ENCODE measurements around the gene KRTAP5-4.
"Not testable (repeated sequence)": the region's sequence is repeated elsewhere in the genome, so short reads cannot be mapped to it uniquely, and the experiment has no call there.

The KRTAP5-4 gene

DNA sequence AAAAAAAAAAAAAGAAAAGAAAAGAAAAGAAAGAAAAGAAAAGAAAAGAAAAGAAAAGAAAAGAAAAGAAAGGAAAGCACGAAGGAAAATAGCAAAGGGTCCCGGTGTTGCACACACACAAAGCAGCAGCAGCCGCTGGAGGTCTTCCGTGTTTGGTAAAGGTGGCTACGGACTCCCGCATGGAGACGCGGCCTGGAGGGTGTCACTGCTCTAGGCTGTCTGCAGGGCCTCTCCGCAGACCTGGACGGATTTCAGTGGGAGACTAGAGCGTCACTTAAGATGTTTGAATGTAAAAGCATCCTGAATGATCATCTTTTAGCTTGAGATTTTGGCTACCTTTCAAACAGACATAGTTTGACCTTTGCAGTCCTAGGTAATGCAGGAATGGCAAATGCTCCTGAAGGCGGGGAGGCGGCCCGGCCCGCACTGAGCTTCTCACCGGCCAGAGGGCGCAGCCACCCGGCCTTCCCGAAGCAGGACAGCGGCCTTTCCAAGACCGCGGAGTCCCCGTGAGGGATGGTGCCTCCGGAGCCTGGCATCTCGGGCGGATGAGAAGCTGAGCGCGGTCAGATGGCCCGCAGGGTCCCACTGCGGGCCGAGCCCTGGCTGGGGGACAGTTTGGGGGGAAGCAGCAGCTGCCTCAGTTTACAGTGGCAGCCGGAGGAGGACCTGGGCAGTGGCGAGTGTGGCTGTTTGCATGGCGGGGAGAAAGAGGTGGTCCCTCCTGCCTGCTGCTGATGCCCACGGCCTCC, 26.1 kb upstream of the KRTAP5-4 start:
- no peak overlapping the region for H3K27ac Mint-ChIP-seq
- no peaks in the 10 kb centered on the region for H3K36me3 Mint-ChIP-seq (ENCODE audit: low read depth)
- H3K4me3 Mint-ChIP-seq = no peak overlapping the region
- peaks cover 12% of the 10 kb centered on the region for H3K27me3 Mint-ChIP-seq
- H3K4me1 Mint-ChIP-seq (ENCODE audit: low read depth) = no peaks in the 10 kb centered on the region
- H3K9me3 Mint-ChIP-seq = no peaks in the 10 kb centered on the region
- no peak for DNase-seq

DNA sequence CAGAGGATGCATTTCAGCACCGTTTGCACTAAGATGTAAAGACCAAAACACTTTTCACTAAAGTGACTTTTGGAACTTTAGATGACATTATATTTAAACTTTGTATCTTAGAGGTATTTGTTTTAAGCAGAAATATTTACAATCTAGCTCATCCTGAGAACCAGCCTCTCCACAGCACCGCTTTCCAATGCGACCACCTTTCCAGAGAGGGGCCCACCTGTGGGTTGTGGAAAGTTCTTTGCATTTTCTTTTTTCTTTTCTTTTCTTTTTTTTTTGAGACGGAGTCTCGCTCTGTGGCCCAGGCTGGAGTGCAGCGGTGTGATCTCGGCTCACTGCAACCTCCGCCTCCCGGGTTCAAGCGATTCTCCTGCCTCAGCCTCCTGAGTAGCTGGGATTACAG, 24.6 kb upstream of the KRTAP5-4 start:
- not testable (repeated sequence) for H3K27ac Mint-ChIP-seq; DNase-seq; H3K4me3 Mint-ChIP-seq; H3K9me3 Mint-ChIP-seq; H3K4me1 Mint-ChIP-seq (ENCODE audit: low read depth); H3K27me3 Mint-ChIP-seq; H3K36me3 Mint-ChIP-seq (ENCODE audit: low read depth)

DNA sequence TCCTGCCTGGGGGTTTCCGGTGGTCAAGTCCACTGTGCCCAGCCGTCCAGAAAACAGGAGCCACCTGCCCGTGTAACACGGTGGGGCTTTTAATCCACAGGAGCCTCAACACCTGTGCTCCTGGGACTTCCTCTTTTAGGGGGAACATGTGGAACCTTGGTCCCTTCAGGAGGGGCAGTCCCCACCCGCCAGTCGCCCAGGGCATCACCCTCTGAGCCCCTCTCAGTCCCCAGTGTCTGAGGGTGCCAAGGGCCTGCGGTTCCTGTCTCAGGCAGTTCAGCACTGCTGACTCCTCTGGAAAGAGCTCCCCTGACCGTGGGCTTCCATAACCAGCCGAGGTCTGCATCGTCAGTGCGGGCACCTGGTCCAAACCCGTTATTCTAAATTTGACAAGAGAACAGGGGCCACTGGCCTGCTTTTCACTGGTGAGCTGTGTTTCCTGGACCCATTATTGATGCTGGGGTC, 23.5 kb upstream of the KRTAP5-4 start:
- H3K4me1 Mint-ChIP-seq (ENCODE audit: low read depth) = no peaks in the 10 kb centered on the region
- no peak overlapping the region for H3K4me3 Mint-ChIP-seq
- no peak for DNase-seq
- H3K27me3 Mint-ChIP-seq = peaks cover 6% of the 10 kb centered on the region
- H3K9me3 Mint-ChIP-seq = no peaks in the 10 kb centered on the region
- H3K27ac Mint-ChIP-seq = no peak overlapping the region
- no peaks in the 10 kb centered on the region for H3K36me3 Mint-ChIP-seq (ENCODE audit: low read depth)

DNA sequence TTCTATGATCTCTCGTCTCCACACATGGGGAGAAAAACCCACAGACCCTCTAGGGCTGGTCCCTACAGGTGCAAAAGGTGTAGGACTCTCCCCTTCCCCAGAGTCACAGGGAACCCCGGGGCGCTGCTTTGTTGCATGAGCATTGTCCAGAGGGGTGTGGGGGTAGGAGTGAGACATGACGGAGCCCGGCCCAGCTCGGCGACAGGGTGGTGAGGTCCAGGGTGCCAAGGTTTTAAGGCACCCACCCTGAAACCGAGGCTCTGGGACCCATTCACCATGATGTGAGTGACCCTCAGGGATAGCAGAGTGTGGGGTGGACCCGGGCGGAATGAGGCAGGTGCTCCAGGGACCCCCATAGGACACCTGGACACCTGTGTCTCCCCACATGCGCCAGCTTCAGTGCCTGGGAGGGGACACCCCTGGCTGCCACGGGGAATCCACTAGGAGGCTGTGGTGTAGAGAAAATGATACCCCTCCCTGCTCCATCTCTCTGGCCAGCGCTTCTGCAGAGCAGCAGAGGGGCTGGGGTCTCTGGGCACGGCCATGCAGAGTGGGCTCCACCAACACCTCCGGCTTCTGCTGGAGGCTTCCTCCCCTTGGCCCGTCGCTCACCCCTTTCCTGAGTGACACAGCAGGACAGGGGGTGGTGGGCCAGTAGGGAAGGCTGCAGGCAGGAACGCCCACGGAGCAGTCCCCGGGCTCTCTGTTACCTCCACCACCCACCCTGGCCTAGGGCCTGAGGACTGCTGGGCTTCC, 22.8 kb upstream of the KRTAP5-4 start:
- no peaks in the 10 kb centered on the region for H3K36me3 Mint-ChIP-seq (ENCODE audit: low read depth)
- no peak overlapping the region for H3K4me3 Mint-ChIP-seq
- no peak for DNase-seq
- no peak overlapping the region for H3K27ac Mint-ChIP-seq
- H3K9me3 Mint-ChIP-seq = no peaks in the 10 kb centered on the region
- H3K4me1 Mint-ChIP-seq (ENCODE audit: low read depth) = no peaks in the 10 kb centered on the region
- peaks cover 12% of the 10 kb centered on the region for H3K27me3 Mint-ChIP-seq

DNA sequence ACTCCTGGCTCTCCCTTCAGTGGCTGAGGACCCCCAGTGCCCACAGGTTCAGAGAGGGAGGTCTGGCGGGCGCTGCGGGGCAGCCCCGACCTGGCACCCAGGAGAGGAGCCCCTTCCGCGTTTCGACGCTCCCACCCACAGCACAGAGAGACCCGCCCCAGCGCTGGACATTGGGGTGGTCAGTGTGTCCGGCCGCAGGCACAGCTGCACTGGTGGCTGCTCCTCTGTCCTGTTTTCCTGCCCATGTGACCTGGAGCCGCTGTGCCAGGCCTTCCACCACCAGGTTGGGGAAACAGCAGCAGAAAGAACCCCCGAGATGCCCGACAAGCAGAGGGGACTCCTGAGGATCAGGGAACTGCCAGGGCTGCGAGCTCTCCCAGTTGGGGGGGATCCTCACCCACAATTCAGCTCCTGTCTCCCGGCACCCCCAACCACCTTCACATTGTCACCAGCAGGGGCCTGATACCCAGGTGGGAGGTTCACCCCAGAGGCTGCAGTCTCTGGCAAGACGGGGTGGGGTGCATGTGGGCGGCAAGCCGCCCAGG, 21.3 kb upstream of the KRTAP5-4 start:
- Mint-ChIP-seq H3K4me3 (no peak overlapping the region), H3K36me3 (ENCODE audit: low read depth) (no peaks in the 10 kb centered on the region), H3K4me1 (ENCODE audit: low read depth) (no peaks in the 10 kb centered on the region), H3K9me3 (no peaks in the 10 kb centered on the region), H3K27ac (no peak overlapping the region), H3K27me3 (peaks cover 16% of the 10 kb centered on the region)
- no peak for DNase-seq

DNA sequence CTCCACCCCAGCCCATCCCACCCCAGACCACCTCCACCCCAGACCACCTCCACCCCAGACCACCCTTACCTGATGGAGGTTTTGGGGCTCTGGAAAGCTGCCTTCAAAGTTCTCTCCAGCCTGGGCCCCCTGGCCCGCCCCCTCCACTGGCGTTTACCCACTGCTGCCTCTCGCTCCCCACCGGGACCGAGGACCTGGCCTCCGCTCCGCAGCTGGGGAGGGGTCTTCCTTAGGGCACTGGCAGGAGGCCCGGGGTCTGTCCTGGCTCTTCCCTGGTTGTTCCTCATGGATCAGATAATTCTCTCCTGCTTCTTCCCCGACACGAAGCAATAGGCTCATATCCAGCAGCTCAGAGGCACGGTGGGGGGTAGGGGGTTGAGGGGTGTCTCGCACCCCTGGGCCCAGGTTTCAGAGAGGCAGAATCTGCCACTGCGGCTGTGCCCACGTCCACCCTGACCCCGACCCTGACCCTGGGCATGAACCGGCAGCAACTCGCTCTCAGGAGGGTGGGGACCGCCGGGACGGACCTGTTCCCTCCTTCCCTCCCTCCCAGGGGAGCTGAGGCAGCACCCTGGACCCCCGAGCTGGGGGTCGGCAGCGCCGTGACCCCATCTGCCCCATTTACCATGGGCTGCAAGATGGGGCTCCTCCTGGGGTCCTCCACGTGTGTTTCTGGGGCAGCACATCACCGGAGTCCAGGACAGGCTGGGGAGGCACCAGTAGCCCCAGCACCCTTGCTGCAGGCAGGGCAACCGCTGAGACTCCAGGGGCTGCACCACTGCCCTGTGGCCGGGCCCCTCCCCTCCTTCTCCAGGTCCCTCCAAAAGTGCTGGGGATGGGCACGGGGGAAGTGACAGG, 20.6 kb upstream of the KRTAP5-4 start:
- no peak overlapping the region for H3K4me3 Mint-ChIP-seq

DNA sequence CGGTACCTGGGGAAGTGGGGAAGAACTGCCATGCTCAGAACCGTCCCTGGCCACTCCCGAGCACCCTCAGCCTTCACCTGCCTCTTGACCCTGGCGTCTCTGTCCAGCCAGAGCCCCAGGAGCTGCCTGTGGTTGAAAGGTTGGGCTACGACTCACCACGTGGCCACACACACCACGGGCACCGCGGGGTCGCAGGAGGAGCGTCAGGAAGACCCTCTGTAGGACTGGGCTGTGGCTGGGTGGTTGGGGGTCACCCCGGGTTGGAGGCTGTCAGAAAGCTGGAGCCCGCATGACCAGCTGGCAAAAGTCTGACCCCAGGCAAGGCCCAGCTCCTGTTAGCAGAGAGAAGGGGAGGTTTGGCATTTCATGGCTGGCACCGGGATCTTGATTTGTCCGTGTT, 19.2 kb upstream of the KRTAP5-4 start:
- Mint-ChIP-seq H3K4me3 (no peak overlapping the region), H3K27ac (no peak overlapping the region), H3K9me3 (no peaks in the 10 kb centered on the region), H3K36me3 (ENCODE audit: low read depth) (no peaks in the 10 kb centered on the region), H3K27me3 (peaks cover 16% of the 10 kb centered on the region), H3K4me1 (ENCODE audit: low read depth) (no peaks in the 10 kb centered on the region)
- DNase-seq = no peak

More for the DNA sequence above, 20.6 kb upstream of the KRTAP5-4 start:
- Mint-ChIP-seq H3K27me3 (peaks cover 16% of the 10 kb centered on the region), H3K4me1 (ENCODE audit: low read depth) (no peaks in the 10 kb centered on the region), H3K27ac (no peak overlapping the region), H3K36me3 (ENCODE audit: low read depth) (no peaks in the 10 kb centered on the region), H3K9me3 (no peaks in the 10 kb centered on the region)
- no peak for DNase-seq

DNA sequence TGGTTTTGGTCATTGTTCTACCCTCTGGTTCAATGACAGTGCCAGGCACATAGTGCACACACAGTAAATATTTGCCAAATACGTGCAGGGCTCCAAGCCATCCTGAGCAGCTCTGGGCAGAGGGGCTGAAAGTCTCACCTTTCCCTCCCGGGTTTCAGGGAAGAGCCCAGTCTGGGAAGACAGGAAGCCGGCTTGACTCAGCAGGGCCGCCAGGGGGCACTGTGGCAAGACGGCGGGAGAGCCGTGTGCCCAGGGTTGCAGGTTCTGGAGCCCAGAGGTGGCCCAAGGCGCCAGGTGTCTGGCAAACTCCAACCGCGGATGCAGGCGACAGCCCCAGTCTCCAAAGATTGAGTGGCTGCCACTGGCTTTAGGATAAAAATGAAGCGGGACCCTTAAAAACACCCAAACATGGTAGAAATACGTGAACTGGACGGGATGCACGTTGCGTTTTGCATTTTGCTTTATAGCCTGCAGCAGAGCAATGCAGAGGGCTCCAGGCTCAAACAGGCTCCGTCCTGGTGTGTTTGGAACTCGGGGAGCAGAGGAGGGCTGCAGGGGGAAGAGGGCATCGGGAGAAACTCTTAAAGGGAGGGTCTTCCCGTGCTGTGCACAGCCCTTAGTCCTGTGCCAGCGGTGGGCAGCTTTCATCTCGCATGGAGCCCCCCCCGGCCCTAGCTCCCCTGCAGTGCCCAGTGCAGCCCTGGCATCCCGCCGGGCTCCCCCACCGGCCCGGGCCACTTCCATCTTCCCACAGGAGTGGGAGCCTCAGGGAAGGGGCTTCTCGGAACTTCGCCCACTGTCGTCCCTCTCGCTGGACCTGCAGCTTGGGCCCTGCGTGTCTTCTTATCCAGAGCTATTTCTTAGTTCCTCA, 18.4 kb upstream of the KRTAP5-4 start:
- Mint-ChIP-seq H3K36me3 (ENCODE audit: low read depth) (no peaks in the 10 kb centered on the region), H3K27ac (no peak overlapping the region), H3K4me3 (no peak overlapping the region), H3K27me3 (peaks cover 22% of the 10 kb centered on the region), H3K4me1 (ENCODE audit: low read depth) (no peaks in the 10 kb centered on the region), H3K9me3 (no peaks in the 10 kb centered on the region)
- DNase-seq = peak; percentile 49

DNA sequence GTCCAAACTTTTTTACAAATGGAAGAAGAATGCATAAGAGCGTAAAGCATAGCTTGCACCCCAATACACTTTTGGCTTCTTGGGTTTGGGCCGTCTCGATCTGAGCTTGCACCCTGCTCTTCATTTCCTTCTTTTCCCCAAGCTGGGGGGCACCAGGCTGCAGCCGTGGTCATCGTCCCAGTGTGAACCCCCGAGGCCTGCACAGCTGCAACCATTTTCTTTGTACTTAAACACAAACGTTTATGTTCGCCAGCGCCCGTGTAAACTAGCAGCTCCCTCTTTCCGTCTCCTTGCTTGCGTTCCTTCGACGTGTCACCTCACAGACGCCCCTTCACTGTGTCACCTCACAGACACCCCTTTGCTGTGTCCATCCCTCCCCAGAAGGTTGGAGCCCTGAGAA, 17.7 kb upstream of the KRTAP5-4 start:
- peaks cover 23% of the 10 kb centered on the region for H3K27me3 Mint-ChIP-seq
- no peak overlapping the region for H3K27ac Mint-ChIP-seq
- no peak for DNase-seq
- no peaks in the 10 kb centered on the region for H3K9me3 Mint-ChIP-seq
- no peaks in the 10 kb centered on the region for H3K36me3 Mint-ChIP-seq (ENCODE audit: low read depth)
- H3K4me3 Mint-ChIP-seq = no peak overlapping the region
- H3K4me1 Mint-ChIP-seq (ENCODE audit: low read depth) = no peaks in the 10 kb centered on the region

DNA sequence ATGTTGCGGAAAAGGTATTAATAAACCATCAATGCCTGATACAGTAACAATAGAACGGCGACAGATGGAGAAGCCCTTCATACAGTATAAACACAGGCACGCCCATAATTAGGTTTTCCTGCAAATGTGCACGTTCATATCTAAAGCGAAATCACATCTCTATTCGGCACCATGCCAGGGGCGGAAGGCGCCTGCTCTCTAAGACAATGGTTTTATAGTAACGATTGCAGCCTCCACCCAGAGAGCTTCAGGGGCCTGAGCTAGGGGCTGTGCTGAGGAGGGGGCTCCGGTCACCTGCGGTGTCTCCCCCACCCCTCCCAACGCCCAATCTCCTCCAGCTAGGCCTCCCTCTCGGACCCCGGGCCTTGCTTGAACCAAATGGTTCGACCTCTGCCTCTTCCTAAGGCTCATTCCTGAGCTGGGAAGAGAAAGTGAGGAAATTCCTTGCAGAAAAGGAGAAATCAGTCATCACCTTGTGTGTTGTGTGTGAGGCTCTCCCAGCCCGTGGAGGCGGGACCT, 17.2 kb upstream of the KRTAP5-4 start:
- Mint-ChIP-seq H3K27ac (no peak overlapping the region), H3K4me1 (ENCODE audit: low read depth) (no peaks in the 10 kb centered on the region), H3K9me3 (no peaks in the 10 kb centered on the region), H3K36me3 (ENCODE audit: low read depth) (no peaks in the 10 kb centered on the region), H3K4me3 (no peak overlapping the region), H3K27me3 (peaks cover 19% of the 10 kb centered on the region)
- no peak for DNase-seq

DNA sequence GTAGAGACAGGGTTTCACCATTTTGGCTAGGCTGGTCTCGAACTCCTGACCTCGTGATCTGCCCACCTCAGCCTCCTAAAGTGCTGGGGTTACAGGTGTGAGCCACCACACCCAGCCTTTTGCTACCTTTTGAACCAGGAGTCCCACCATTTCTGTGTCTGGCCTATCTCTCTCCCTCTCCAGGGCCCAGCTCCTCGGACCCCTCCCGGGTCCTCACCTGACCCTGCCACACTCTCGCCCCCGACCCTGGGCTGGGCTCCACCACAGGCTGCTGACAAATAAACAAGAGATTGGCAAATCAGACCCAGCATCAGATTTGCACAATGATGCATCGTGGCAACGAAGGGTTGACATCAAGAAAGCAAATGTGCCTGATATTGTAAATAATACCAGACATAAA, 16.4 kb upstream of the KRTAP5-4 start:
- Mint-ChIP-seq H3K4me3 (no peak overlapping the region), H3K27me3 (peaks cover 19% of the 10 kb centered on the region), H3K4me1 (ENCODE audit: low read depth) (no peaks in the 10 kb centered on the region), H3K27ac (no peak overlapping the region), H3K36me3 (ENCODE audit: low read depth) (no peaks in the 10 kb centered on the region), H3K9me3 (no peaks in the 10 kb centered on the region)
- DNase-seq = no peak

DNA sequence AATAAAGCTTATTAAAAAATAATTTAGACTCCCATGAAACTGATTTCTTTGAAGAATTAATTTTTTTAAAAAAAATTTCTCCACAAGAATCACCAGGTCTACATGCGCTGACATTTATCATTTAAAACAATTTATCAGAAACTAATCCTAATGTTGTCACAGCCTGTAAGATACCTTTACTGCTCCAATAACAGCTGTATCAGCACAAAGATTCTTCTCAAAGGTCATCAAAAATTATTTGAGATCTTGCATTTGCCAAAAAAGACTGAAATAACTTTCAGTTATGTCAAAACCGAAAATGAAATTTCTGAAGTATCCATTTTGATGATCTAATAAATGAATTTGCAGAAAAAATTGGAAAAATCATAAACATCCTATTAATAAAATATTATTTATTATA, 15.7 kb upstream of the KRTAP5-4 start:
- Mint-ChIP-seq H3K9me3 (no peaks in the 10 kb centered on the region), H3K27me3 (peaks cover 22% of the 10 kb centered on the region), H3K36me3 (ENCODE audit: low read depth) (no peaks in the 10 kb centered on the region), H3K27ac (no peak overlapping the region), H3K4me1 (ENCODE audit: low read depth) (no peaks in the 10 kb centered on the region), H3K4me3 (no peak overlapping the region)
- no peak for DNase-seq

DNA sequence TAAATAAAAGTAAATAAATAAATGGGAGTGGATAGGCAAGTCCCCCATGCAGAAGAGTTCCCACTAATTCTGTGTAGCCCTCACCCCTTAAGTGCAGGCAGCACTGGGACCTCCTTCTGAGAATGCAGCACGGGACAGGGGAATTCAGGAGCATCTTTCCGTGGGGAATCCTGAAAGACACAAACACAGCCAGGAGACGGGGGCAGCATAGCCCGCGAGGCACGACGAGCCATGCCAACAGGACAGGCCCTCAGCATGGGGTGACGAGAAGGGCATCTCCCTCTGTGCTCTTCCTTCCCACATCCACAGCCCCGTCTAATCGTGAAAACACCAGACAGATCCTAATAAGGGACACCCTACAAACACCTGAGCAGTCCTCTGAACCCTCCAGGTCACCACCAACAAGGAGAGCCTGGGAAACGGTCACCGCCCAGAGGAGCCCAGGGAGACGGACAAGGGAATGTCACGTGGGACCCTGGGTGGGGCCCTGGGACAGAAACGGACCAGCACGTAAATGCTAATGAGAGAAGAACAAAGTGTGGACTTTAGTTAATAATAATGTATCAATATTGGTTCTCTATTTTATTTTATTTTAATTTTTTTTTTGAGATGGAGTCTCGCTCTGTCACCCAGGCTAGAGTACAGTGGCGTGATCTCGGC, 14.5 kb upstream of the KRTAP5-4 start:
- H3K4me3 Mint-ChIP-seq = no peak overlapping the region
- H3K27ac Mint-ChIP-seq = no peak overlapping the region
- H3K27me3 Mint-ChIP-seq = peaks cover 32% of the 10 kb centered on the region
- peaks cover 2% of the 10 kb centered on the region for H3K4me1 Mint-ChIP-seq (ENCODE audit: low read depth)
- no peaks in the 10 kb centered on the region for H3K36me3 Mint-ChIP-seq (ENCODE audit: low read depth)
- no peak for DNase-seq
- H3K9me3 Mint-ChIP-seq = no peaks in the 10 kb centered on the region

All from activated T-cell treated with anti-CD3 and anti-CD28 coated beads, Interleukin-2, amount 50 U/mL, for 24 hours (primary cell).